WTC11 (cell line): ENCODE results near the gene CCDC60.

ENCODE experiments used
- CBFB ChIP-seq: sonication (generic); formaldehyde crosslinking; IDR thresholded peaks from 2 replicates; pipeline ENCODE4 v1.8.1; 2022; ENCODE audit warnings: mild to moderate bottlenecking, low read depth, missing genetic modification reagents
- CDX4 ChIP-seq: fragments of 250-450 bp; sonication (Bioruptor Pico); IDR thresholded peaks from 2 replicates; pipeline ENCODE4 v1.9.0; 2021; ENCODE audit warnings: moderate library complexity, mild to moderate bottlenecking, inconsistent platforms, borderline replicate concordance
- CTCF ChIP-seq: fragments of 200-600 bp; IDR thresholded peaks from 2 replicates; pipeline ENCODE4 v1.8.0; 2022; ENCODE audit warnings: antibody characterized with exemption
- ESRRA ChIP-seq: sonication (generic); formaldehyde crosslinking; IDR thresholded peaks from 2 replicates; pipeline ENCODE4 v1.8.1; 2022; ENCODE audit warnings: mild to moderate bottlenecking, missing genetic modification reagents, borderline replicate concordance
- FOXJ3 ChIP-seq: sonication (generic); formaldehyde crosslinking; IDR thresholded peaks from 2 replicates; pipeline ENCODE4 v1.9.0; 2021; ENCODE audit warnings: missing genetic modification reagents, mild to moderate bottlenecking, borderline replicate concordance
- FOXP4 ChIP-seq: sonication (generic); formaldehyde crosslinking; IDR thresholded peaks from 2 replicates; pipeline ENCODE4 v1.8.0; 2022; ENCODE audit warnings: mild to moderate bottlenecking, missing genetic modification reagents
- JUN ChIP-seq: sonication (generic); formaldehyde crosslinking; IDR thresholded peaks from 2 replicates; pipeline ENCODE4 v1.8.0; 2023; ENCODE audit warnings: mild to moderate bottlenecking, missing genetic modification reagents
- NFYB ChIP-seq: sonication (generic); formaldehyde crosslinking; conservative IDR thresholded peaks from 2 replicates; pipeline ENCODE4 v1.8.0; 2022; ENCODE audit warnings: low read depth, missing genetic modification reagents
- STAT6 ChIP-seq: sonication (generic); formaldehyde crosslinking; conservative IDR thresholded peaks from 2 replicates; pipeline ENCODE4 v1.8.1; 2023; ENCODE audit warnings: mild to moderate bottlenecking, low read depth, missing genetic modification reagents, moderate library complexity
- USF2 ChIP-seq: sonication (generic); formaldehyde crosslinking; IDR thresholded peaks from 2 replicates; pipeline ENCODE4 v1.8.1; 2023; ENCODE audit warnings: mild to moderate bottlenecking, missing genetic modification reagents, moderate library complexity
- ZBTB21 ChIP-seq: sonication (generic); formaldehyde crosslinking; IDR thresholded peaks from 2 replicates; pipeline ENCODE4 v1.8.1; 2023; ENCODE audit warnings: mild to moderate bottlenecking, missing genetic modification reagents, borderline replicate concordance
- ZBTB43 ChIP-seq: sonication (generic); formaldehyde crosslinking; IDR thresholded peaks from 2 replicates; pipeline ENCODE4 v1.8.1; 2023; ENCODE audit warnings: mild to moderate bottlenecking, missing genetic modification reagents

GRCh38 chr12:119325813-119326212 is 8.7 kb upstream of the CCDC60 start:
- TF ChIP-seq STAT6 (CRISPR knock-in tag) (no peak), ZBTB43 (CRISPR knock-in tag) (no peak), USF2 (CRISPR knock-in tag) (no peak), NFYB (CRISPR knock-in tag) (no peak), CTCF (no peak), CDX4 (no peak), ESRRA (no peak), ZBTB21 (no peak), FOXP4 (no peak), JUN (no peak), FOXJ3 (no peak), CBFB (no peak)
